Activated naive CD4-positive, alpha-beta T cell treated with Interleukin-2 at 50 U/mL for 16 hours (primary cell): ENCODE data around the gene DDX10.

Source experiments
- DNase-seq: peaks from one replicate; pipeline ENCODE4 v3.0.0-alpha.2; 2020

The DDX10 gene

DNA sequence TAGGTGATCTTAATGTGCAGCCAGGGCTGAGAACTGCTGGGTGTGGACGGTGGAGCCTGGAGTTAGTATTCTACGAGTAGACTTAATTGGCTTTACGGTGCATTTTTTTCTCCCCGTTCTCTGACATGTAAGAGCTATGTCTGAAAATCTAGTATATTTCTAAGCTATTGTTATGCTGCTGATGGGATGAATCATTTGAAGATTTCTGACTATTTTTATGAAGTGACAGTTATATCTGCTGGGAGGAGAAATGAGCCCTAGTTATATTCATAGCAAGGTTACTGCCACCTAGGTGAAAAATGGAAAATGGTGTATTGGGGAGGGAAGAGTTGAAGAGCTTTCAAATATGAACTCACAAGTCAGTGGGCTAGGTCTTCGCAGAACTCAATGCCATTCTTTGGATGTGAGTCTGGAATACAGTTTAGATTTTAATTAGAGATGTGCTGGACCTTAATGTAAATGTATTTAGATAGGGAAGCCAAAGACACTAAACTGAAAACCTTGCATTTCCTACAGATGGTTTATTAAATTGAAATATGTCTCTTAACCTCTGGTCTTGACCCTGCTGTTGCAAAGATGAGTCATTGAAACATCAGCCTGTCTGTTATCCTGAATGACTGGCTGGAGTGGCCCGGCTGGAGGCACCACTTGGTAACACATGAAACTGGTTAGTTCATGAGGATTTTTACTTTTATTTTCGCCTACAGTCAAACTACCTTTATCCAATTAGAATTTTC is 293.7 kb downstream of the DDX10 start:
- no peak for DNase-seq

DNA sequence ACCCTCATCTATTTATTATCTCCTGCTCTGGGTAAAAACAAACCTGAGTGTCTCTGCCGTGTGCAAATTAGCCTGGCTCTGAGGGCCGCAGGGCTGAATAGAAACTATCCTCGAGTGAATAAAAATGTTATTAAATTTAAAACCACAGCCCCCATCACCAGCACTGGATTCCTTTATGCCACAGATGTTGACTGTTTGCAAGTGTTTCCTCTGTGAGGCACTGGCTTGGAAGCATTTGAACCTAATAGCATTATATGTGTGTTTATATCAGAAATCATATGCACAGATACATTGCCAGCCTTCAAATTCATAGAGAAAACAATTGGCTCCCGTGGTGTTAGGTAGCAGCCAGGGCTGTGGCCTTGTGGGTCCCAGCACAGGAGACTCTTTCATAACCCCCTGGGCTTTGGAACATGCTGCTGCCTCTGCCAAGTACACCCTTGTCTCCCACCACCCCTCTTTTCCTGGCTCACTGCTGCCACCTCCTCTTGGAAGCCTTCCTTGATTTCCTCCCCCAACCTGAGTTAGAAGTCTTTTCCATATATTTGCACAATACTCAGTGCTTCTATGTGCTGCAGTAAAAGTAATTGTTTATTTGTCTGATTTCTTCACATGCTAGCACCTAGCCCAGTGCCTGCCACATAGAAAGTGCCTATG is 294.4 kb downstream of the DDX10 start:
- DNase-seq: no peak

DNA sequence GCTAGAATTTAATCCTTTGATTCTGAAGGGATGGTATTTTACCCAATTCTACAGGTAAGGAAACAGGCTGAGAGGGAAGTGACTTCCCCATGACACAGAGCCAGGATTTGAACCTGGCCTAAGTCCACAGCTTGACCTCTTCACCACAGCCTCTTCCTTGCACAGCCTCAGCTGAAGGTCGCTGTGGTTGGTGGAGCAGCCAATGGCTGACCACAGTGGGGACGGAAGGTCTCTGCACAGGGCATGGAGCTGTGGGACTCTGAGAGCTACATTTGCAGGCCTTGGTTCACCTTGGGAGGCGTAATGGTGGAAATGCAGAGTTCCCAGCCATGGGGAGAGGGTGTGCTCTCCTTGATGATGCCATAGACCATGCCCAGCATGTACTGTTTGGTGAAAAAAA is 295.0 kb downstream of the DDX10 start:
- DNase-seq: no peak

DNA sequence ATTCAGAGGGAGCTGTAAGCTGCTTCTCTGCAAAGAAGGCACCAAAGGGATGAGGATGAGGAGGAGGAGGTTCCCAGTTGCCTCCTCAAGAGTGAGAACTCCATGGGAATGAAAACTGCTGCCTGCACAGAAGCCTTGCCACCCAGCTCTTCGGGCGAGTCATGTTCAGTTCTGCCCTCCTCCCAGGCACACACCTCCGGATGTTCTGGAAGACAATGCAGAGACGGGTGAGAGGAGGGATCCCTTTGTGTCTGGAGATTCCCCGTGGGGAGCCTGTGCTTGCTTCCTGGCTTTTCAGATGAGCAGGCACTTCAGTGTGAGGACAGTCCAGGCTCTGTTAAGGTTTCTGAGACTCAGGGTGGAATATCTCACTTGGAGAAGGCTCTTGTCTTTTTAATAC is 295.6 kb downstream of the DDX10 start:
- DNase-seq: no peak

DNA sequence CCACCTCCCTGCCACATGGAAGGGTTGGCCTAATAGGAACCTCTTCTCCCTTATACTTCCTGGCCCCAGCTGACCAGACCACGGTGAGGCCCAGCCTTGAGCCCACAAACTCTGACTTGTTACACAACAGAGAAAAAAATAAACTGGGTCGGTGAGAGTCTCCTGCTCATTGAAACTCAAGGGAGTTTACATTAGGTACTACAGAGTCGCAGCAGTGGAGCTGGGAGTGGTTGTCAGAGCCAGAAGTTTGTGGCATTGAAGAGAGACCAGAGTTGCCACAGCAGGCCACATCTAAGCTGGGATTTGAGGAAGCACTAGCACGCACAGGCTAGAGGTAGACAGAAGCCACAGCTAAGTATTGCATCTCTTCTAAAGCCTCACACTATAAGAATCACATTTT is 296.2 kb downstream of the DDX10 start:
- DNase-seq: no peak

DNA sequence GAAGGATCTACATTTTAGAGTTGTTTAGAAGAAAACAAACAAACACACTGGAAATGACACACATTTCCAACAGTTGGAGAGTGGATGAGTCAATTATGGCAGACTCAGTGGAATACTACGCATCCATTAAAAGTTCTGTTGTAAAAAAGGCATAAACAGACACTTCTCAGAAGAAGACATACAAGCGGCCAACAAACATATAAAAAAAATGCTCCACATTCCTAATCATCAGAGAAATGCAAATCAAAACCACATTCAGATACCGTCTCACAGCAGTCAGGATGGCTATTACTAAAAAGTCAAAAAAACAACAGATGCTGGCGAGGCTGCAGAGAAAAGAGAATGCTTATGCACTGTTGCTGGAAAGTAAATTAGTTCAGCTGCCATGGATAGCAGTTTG is 298.2 kb downstream of the DDX10 start:
- DNase-seq: no peak

DNA sequence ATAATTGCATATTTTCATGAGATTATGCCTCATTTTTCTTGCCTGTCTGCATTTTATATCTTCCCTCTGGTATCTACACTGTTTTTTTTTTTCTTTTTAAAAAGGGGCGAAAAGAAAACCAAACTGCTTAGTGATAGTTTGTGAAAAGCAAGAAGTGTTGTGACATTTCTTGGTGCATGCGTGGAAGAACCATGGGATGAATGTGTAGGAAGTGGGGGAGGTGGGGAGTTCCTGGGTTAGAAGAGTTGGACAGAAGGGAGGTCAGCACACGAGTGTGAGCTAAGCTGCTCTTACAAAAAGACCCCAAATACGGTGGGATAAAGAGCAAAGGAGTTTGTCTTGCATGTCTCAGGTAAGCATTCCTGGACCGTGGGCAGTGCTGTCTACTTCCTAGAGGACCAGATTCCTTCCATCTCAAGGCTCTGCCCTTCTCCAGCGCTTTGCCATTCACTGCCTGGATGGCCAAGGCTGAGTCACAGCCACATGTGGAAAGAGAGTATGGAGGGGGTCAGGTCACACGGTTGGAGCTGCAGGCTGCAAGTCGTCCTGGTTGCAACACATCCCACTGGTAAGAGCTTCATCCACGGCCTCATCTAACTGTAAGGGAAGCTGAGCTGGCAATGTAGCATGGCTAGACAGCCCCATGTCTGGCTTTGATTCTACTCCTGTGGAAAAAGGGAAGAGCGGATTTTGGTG is 300.6 kb downstream of the DDX10 start:
- DNase-seq: no peak

DNA sequence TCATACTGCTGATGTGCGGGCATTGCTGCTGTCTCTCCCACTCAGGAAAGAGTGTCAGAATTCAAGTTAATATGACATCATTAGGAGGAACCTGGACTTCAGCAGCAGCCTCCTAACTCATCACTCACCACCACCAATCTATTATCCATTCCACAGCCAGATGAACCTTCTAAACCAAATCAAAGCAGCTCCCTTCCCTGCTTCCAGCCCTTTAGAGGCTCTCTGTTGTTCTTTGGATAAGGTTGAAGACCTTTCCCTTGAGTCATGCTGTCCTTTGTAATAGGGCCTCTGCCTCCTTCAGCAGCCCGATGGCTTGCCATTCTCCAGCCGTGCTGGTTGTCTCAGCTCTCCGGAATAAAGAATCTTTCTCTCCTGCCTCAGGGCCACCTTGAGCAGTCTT is 301.3 kb downstream of the DDX10 start:
- DNase-seq: no peak

DNA sequence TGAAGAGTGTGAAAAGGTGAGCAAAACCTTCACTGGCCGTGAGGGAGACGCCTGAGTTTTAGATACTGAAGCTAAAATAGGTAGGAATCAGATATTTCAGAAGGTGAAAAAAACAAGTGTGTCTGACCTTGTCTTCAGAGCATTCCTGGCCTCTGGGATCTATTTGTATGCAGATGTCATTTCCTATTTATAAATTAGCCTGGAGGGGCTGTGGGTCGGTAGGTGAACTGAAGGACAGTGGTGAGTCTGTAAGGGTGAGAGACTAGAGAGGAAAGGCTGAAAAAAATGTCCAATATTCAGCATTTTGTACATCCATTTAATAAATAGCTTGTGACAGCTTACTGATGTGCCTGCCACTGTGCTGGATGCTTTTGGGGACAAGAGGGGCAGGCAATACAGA is 302.1 kb downstream of the DDX10 start:
- DNase-seq: no peak

DNA sequence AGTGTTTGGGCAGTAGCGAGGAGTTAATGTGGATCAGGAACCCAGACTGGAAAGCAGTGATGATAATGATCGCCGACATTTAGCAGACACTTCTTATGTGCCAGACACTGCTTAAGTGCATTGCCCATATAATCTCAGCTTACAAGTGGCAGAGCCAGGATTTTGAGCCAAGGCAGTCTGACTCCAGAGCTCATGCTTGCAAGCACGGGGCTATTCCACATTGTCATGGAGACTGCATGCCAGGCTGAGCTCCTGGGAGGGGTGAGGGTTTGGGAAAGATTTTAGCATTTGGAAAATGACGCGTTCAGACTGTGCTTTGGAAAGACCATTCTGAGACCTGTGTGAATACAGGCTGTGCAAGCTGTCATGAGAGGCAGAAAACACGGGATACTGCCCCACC is 302.7 kb downstream of the DDX10 start:
- DNase-seq: no peak

DNA sequence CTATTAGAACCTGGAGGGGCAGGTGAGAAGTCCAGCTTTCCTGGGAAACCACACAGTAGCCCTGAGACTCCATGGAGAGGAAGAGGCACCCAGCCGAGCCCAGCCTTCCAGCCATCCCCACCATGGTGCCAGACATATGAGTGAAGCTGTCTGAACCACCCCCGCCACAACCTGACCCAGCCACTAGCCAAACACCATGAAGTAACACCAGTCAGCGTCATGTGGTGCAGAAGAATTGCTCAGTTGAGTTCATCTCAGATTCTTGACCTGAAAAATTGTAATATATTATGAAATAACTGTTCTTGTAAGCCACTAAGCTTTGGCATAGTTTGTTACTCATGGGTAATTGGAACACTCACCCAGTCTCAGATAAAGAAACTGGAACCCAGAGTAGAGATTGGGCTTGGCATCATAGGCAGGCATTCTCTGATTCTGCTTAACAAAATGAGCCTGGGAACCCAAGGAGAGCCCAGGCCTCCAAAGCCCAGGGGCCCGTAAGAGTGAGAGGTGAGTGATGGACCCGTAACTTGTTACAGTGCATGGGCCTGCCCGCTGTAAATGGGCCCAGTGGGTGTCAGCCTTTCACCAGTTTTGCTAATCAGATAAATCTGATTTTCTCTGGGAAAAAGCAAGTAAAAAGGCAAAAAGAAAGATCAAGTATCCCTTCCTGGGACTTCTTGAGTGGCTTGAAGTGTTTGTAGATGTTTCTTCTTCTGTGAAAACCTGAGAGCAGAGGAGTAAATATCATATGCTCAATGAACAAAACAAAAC is 305.5 kb downstream of the DDX10 start:
- DNase-seq: no peak

DNA sequence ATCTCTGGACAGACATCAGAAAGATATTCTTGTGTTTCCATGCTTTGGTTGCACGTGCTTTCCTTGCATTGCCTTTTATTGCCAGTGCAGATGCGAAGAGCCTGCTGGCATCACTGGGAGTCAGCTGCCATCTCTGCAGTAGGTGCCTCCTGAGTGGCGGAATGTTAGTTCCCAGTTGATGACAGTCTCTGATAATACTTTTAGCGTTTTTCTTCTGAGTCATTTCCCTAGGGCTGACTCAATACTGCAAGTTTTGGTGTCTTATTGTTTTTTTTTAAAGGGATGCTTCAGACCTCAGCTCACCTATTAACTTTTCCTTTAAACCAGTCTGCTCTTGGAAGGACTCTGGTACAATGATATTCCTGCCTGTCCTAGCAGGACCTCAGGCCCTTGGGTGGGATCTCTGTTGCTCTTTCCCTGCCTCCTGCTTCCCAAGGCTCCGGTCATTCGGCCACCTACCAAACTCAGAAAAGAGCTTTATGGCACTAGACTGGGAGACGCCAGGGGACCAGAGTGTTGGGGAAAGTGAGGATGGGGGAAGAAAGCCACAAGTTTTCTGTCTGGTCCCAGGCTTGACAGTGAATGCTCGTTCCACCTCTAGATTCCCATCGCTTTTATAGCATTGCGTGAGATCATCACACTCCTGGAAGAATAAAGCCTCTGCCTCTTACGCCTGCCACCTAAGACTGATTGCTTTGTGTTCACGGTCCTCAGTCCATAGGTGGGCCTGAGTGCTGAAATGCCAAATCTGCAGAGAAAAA is 308.7 kb downstream of the DDX10 start:
- DNase-seq: no peak

DNA sequence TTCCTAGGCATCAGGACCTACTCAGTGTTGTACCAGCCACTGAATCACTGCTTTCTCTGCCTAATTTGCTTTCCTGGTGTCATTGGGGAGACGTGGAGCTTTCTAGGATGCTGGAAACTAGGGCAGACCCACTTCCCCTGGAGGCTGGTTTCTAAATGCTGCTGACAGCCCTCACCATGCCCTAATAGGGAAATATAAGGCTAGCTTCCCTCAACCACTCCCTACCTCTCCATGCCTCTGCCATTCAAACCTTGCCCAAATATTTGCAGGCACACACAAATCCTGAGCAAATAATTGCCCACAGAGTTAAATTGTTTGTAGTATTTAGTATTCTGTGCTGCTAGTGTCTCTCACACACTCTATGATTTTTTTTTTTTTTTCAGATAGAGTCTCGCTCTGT is 310.2 kb downstream of the DDX10 start:
- DNase-seq: no peak

DNA sequence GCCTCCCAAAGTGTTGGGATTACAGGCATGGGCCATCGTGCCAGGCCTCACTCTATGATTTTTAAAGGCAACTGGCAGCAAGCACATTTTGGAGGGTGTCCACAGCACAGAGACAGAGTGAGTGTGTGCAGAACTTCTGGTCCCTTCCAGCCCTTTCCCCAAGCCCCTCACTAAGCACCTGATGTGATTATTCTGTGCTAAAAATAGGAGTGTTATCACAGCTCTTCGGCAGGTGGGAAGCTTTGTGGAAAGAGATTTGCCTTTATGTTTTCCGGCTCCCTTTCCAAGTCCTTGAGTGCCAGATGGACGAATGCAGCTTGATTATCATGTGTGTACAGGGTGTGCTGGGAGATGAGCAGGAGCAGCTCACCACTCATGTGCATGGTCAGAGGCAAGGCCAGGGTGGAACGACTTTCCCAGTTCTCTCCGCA is 310.8 kb downstream of the DDX10 start:
- no peak for DNase-seq

DNA sequence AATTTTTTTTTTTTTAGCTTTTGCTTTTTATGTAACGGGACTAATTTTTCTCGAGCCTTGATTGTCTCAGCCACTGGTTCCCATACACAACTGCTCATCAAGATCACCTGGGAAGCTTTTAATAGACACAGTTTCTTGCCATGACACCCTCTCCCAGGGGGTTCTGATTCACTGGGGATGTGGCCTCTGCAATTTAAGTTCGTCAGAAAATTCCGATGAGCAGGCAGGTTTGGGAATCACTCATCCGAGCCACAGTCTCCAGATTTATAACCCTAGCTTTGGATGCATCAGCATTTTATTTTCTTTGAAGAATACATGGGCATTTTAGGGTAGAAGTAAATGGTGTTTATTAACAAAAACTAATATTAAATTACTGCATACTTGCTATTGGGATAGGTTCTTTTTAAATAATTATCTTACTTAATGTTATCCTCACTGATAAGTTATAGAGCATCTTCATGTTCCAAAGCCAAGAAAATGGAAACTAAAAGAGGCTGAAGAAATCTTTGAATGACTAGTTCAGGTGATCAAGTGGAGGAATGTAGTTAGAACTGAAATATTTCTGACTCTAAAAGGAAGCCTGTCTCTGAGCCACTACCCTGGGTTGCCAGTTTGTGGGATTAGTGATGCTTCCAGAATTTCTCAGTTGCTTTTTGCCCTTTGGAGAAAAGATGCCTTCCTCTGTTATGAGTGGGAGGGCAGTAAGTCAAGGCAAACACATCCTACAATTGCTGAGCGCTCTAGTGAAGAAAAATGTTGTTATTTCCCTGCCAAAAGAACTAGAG is 319.0 kb downstream of the DDX10 start:
- DNase-seq: no peak

DNA sequence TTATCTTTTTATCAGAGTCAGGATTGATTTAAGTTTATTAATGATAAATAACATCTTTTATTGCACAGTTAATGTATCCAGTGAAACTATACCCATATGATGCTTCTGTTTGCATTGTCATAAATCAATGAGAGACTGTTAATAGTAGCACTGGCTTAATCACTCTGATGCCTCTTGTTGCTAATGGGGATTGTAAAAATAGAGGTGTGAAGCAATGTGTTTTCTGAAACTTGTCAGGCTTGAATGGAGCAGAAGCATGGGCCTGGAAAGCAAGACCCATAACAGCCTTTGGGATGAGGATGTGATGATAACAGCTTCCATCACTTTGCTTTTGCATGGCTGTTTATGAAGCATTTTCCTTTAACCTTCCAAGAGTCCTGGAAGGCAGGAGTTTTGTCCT is 319.7 kb downstream of the DDX10 start:
- DNase-seq: no peak

DNA sequence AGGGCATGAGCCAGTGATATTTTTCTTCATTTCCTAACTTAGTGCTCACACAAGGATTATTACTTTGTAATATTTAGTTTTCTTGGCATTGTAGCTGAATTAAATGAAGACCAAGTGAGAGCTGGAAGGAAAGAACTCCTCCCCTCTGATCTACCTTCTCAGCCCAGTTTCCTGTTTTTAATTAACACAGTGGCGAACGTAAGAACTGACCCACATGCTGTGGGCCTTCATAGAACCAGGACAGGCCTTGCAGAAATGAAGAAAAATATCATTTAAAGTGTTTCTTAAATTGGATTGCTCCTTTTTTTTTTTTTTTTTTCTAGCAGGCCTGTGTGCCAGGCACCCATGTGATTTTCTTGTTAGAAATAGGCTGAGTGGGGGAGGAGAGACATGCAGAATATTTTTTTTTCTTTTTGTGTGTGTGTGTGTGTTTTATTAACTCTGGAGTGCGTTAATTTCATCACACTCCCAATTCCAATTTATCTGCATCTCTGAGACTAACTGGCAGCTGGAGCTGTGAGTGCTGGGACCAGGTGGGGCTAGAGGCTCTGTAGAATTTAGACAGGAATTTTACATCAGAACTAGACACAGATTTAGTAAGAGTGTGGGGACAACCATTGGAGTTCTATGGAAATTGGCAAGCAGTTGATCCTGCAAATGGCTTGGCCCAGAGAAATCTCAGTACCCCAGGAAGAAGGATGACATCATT is 320.5 kb downstream of the DDX10 start:
- DNase-seq: no peak

DNA sequence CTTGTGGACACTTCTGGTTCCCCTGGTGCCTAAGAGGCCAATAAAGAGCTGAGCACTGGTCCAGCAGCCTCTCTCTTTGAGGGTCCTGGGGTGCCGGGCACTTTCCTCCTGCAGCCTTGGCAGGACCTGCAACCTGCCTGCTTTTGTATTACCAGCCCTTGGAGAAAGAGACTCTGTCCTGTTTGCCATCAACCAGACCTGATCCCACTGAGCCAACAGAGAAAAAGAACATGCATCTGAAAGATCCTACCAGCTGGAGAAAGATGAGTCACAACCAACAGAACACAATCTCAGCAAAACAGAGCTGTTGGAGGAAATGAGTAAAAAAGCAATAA is 321.0 kb downstream of the DDX10 start:
- no peak for DNase-seq
